ENCODE results near the gene SLFN11.
"Not testable (repeated sequence)": the region's sequence is repeated elsewhere in the genome, so short reads cannot be mapped to it uniquely, and the experiment has no call there.

DNA sequence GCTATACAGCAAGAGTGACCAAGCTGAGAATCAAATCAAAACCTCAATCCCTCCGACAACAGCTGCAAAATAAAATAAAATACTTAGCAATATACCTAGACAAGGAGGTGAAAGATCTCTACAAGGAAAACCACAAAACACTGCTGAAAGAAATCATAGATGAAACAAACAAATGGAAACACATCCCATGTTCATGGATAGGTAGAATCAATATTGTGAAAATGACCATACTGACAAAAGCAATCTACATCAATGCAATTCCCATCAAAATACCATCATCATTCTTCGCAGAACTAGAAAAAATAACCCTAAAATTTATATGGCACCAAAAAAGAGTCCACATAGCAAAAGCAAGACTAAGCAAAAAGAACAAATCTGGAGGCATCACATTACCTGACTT lies 41.3 kb upstream of the SLFN11 start:
- TF ChIP-seq, protein P1, sequence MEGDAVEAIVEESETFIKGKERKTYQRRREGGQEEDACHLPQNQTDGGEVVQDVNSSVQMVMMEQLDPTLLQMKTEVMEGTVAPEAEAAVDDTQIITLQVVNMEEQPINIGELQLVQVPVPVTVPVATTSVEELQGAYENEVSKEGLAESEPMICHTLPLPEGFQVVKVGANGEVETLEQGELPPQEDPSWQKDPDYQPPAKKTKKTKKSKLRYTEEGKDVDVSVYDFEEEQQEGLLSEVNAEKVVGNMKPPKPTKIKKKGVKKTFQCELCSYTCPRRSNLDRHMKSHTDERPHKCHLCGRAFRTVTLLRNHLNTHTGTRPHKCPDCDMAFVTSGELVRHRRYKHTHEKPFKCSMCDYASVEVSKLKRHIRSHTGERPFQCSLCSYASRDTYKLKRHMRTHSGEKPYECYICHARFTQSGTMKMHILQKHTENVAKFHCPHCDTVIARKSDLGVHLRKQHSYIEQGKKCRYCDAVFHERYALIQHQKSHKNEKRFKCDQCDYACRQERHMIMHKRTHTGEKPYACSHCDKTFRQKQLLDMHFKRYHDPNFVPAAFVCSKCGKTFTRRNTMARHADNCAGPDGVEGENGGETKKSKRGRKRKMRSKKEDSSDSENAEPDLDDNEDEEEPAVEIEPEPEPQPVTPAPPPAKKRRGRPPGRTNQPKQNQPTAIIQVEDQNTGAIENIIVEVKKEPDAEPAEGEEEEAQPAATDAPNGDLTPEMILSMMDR (IDR thresholded peaks at IDR 0.05) = not testable (repeated sequence)
- not testable (repeated sequence) for TF ChIP-seq POLR2A, EP300, POLR2AphosphoS5 (IDR thresholded peaks at IDR 0.05)
